ENCODE results near the gene RAB3IP. TPM values are rescaled to one million over a fixed set of nuclear protein-coding genes. Genes with fewer than 3 reads are reported as not detected.

Gene RAB3IP
- total and polyA plus RNA-seq, 7 donors, result 3.6 to 40.0 (median 11.4) TPM

GRCh38 chr12:69866698-69867097 is 128.0 kb downstream of the RAB3IP start:
- no peaks in the 10 kb centered on the region for H3K27me3 ChIP-seq
- no peak overlapping the region for H3K27ac ChIP-seq
- TF ChIP-seq POLR2A (IDR thresholded peaks at IDR 0.05) (no peak), POLR2AphosphoS5 (IDR thresholded peaks at IDR 0.05) (no peak), EP300 (IDR thresholded peaks at IDR 0.05) (no peak), CTCF (IDR thresholded peaks at IDR 0.05) (no peak)
- WGBS, 2 donors, result 88 to 92% methylated on average over 4 of the region's 4 CpGs
- H3K4me1 ChIP-seq, result no peaks in the 10 kb centered on the region
- intact Hi-C loops (cut with DNase I), result no loop called here
- H3K4me3 ChIP-seq, result no peak overlapping the region
- H3K9me3 ChIP-seq, result no peaks in the 10 kb centered on the region
- DNase-seq, result no peak
- no peaks in the 10 kb centered on the region for H3K36me3 ChIP-seq

GRCh38 chr12:69868695-69869094 is 130.0 kb downstream of the RAB3IP start:
- TF ChIP-seq POLR2AphosphoS5 (IDR thresholded peaks at IDR 0.05) (no peak), POLR2A (IDR thresholded peaks at IDR 0.05) (no peak), EP300 (IDR thresholded peaks at IDR 0.05) (no peak), CTCF (IDR thresholded peaks at IDR 0.05) (no peak)
- Histone ChIP-seq H3K4me3 (no peak overlapping the region), H3K36me3 (no peaks in the 10 kb centered on the region), H3K9me3 (no peaks in the 10 kb centered on the region), H3K4me1 (no peaks in the 10 kb centered on the region), H3K27ac (no peak overlapping the region), H3K27me3 (no peaks in the 10 kb centered on the region)
- WGBS, 2 donors, result 90 to 96% methylated on average over 9 of the region's 9 CpGs
- intact Hi-C loops (cut with DNase I), result no loop called here
- no peak for DNase-seq

GRCh38 chr12:69872804-69873203 is 134.1 kb downstream of the RAB3IP start:
- Histone ChIP-seq H3K9me3 (no peaks in the 10 kb centered on the region), H3K4me1 (no peaks in the 10 kb centered on the region), H3K27ac (no peak overlapping the region), H3K4me3 (no peak overlapping the region), H3K36me3 (no peaks in the 10 kb centered on the region), H3K27me3 (no peaks in the 10 kb centered on the region)
- TF ChIP-seq POLR2AphosphoS5 (IDR thresholded peaks at IDR 0.05) (no peak), CTCF (IDR thresholded peaks at IDR 0.05) (no peak), POLR2A (IDR thresholded peaks at IDR 0.05) (no peak), EP300 (IDR thresholded peaks at IDR 0.05) (no peak)
- DNase-seq, result no peak
- intact Hi-C loops (cut with DNase I), result no loop called here
- WGBS, 2 donors, result 57 to 70% methylated on average over 3 of the region's 3 CpGs

Other genes starting within 250 kb of the RAB3IP start
- 100 to 1,000 TPM in 3 of 4 donors, 10 to 100 TPM in 1; 87.0 to 126 (median 116) TPM for gene CCT2, start 153.4 kb upstream of the RAB3IP start, total RNA-seq
- gene CCT2, start 153.4 kb upstream of the RAB3IP start, polyA plus RNA-seq, result 100 to 1,000 TPM in 2 of 3 donors, 10 to 100 TPM in 1; 79.9 to 125 (median 121) TPM
- not detected for gene LRRC10, start 128.0 kb upstream of the RAB3IP start, total RNA-seq
- under 1 TPM in 2 of 3 donors, not detected in 1; under 0.01 to 0.01 TPM for gene LRRC10, start 128.0 kb upstream of the RAB3IP start, polyA plus RNA-seq
- gene BEST3, start 39.6 kb upstream of the RAB3IP start, total RNA-seq, result not detected
- gene BEST3, start 39.6 kb upstream of the RAB3IP start, polyA plus RNA-seq, result not detected
- gene MYRFL, start 86.4 kb downstream of the RAB3IP start, total RNA-seq, result not detected
- gene MYRFL, start 86.4 kb downstream of the RAB3IP start, polyA plus RNA-seq, result under 1 TPM in 1 of 3 donors, not detected in 2; 0.48 TPM